Measurements from ENCODE around the gene ABI3BP. TPM values are rescaled to one million over a fixed set of nuclear protein-coding genes. Genes with fewer than 3 reads are reported as not detected.

ABI3BP gene
- polyA plus RNA-seq, 1 of the 3 experiments (the other 2 are of a cell fraction), result 8.4 TPM

DNA sequence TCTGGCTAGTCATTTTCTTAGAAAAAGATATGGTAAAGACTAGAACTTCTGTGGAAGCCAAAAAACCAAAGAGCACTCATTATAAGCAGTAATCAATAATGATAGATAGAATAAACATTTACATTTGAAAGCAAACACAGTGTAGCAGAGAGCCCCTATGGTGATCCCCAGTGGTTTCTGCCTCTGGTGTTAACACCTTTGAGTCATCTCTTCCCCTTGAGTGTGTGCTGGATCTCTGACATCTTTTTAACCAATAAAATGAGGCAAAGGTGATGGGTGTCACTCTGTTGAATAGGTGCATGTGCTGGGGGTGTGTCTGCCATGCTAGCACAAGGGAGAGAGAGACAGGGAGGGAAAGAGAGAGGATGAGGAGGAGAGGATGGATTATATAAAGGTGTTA is 162.3 kb downstream of the ABI3BP start:
- CTCF ChIA-PET, result interaction anchor here (0.5 to 1.2 kb wide), 2 partner anchors 14 to 40 kb away, joined by 3 read pairs; no protein-coding TSS in a partner anchor

DNA sequence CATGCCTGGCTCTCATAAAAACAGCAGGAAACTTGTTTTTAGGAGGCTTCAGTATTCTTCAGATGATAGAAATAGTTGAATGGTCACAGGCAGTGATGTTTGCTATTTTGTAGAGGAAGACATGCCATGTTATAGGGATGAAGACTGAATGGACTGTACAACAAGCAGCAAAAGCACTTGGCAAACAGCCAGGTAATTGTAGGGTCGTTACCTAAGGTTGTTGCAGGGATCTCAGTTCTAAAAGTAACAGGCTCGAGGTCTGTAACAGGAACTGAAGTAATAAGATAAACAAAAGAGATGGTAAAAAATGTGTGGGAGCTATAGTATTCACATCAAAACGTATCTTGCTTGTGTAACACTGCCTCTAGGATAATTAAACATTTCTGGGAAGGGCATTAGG is 167.6 kb downstream of the ABI3BP start:
- Histone ChIP-seq H3K4me2 (no peak overlapping the region), H3F3A (replicated peaks; ENCODE audit: insufficient read depth) (no peaks in the 10 kb centered on the region), H2AFZ (ENCODE audit: low read depth) (no peak overlapping the region), H3K9me2 (no peaks in the 10 kb centered on the region), H3K9ac (no peak overlapping the region), H3K4me3 (ENCODE audit: low read depth in 2 of 2, low read length in 1 of 2) (no peak overlapping the region), H3K9me3 (no peaks in the 10 kb centered on the region), H3K4me1 (ENCODE audit: control insufficient read depth in 1 of 2, insufficient read depth in 2 of 2, low read depth in 1 of 2, low read length in 1 of 2) (no peaks in the 10 kb centered on the region), H3K36me3 (replicated peaks in 1 of 2; ENCODE audit: control insufficient read depth in 1 of 2, insufficient read depth in 2 of 2, low read length in 1 of 2) (no peaks in the 10 kb centered on the region), H3K79me2 (ENCODE audit: insufficient read depth) (no peaks in the 10 kb centered on the region), H3K27ac (ENCODE audit: low read depth in 2 of 2, low read length in 1 of 2) (no peak overlapping the region), H3K27me3 (ENCODE audit: insufficient read depth) (no peaks in the 10 kb centered on the region), H4K20me1 (ENCODE audit: insufficient read depth) (no peaks in the 10 kb centered on the region)
- no peak for TF ChIP-seq FOXJ3 (CRISPR knock-in tag; IDR thresholded peaks at IDR 0.05)
- TF ChIP-seq, protein P1, sequence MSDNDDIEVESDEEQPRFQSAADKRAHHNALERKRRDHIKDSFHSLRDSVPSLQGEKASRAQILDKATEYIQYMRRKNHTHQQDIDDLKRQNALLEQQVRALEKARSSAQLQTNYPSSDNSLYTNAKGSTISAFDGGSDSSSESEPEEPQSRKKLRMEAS (IDR thresholded peaks at IDR 0.05; ENCODE audit: low read depth), result no peak
- TF ChIP-seq GABPA (IDR thresholded peaks at IDR 0.05; ENCODE audit: low read depth), result no peak
- TF ChIP-seq YY1 (IDR thresholded peaks at IDR 0.05; ENCODE audit: low read depth), result no peak
- no peak for TF ChIP-seq JUND (IDR thresholded peaks at IDR 0.05)
- TF ChIP-seq, protein P2, sequence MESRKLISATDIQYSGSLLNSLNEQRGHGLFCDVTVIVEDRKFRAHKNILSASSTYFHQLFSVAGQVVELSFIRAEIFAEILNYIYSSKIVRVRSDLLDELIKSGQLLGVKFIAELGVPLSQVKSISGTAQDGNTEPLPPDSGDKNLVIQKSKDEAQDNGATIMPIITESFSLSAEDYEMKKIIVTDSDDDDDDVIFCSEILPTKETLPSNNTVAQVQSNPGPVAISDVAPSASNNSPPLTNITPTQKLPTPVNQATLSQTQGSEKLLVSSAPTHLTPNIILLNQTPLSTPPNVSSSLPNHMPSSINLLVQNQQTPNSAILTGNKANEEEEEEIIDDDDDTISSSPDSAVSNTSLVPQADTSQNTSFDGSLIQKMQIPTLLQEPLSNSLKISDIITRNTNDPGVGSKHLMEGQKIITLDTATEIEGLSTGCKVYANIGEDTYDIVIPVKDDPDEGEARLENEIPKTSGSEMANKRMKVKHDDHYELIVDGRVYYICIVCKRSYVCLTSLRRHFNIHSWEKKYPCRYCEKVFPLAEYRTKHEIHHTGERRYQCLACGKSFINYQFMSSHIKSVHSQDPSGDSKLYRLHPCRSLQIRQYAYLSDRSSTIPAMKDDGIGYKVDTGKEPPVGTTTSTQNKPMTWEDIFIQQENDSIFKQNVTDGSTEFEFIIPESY (IDR thresholded peaks at IDR 0.05; ENCODE audit: borderline replicate concordance, low read depth), result no peak
- TF ChIP-seq TEAD4 (IDR thresholded peaks at IDR 0.05; ENCODE audit: borderline replicate concordance, insufficient read depth), result no peak
- TF ChIP-seq RCOR1 (IDR thresholded peaks at IDR 0.05; ENCODE audit: low read length), result no peak
- no peak for TF ChIP-seq FOSL2 (IDR thresholded peaks at IDR 0.05; ENCODE audit: borderline replicate concordance, low read depth)
- no peak for TF ChIP-seq ELF1 (IDR thresholded peaks at IDR 0.05)
- no peak for TF ChIP-seq MEF2A (IDR thresholded peaks at IDR 0.05; ENCODE audit: borderline replicate concordance, low read depth)
- no peak for TF ChIP-seq RXRA (IDR thresholded peaks at IDR 0.05; ENCODE audit: borderline replicate concordance, low read depth)
- no peak for DNase-seq
- ChIA-PET POLR2A (no interaction called here), CTCF (no interaction called here)
- 36% methylated on average over 3 of the region's 3 CpGs for WGBS (ENCODE audit: low lambda C conversion rate)

More for the DNA sequence above, 162.3 kb downstream of the ABI3BP start:
- no peak for TF ChIP-seq TAF1 (IDR thresholded peaks at IDR 0.05; ENCODE audit: borderline replicate concordance, low read depth, low read length)
- TF ChIP-seq TEAD4 (IDR thresholded peaks at IDR 0.05; ENCODE audit: borderline replicate concordance, insufficient read depth), result no peak
- no peaks in the 10 kb centered on the region for H3K9me2 ChIP-seq
- no peaks in the 10 kb centered on the region for H3F3A ChIP-seq (replicated peaks; ENCODE audit: insufficient read depth)
- POLR2A ChIA-PET, result no interaction called here
- no peak for DNase-seq
- H3K4me1 ChIP-seq (ENCODE audit: control insufficient read depth in 1 of 2, insufficient read depth in 2 of 2, low read depth in 1 of 2, low read length in 1 of 2), result peaks cover 0 to 8% of the 10 kb centered on the region in 2 experiments; a peak in 2 of 4 replicates
- no peak overlapping the region for H3K4me2 ChIP-seq
- no peaks in the 10 kb centered on the region for H3K27me3 ChIP-seq (ENCODE audit: insufficient read depth)
- no peaks in the 10 kb centered on the region for H3K9me3 ChIP-seq
- no peak overlapping the region for H2AFZ ChIP-seq (ENCODE audit: low read depth)
- no peaks in the 10 kb centered on the region for H3K36me3 ChIP-seq (replicated peaks in 1 of 2; ENCODE audit: control insufficient read depth in 1 of 2, insufficient read depth in 2 of 2, low read length in 1 of 2)
- no peak overlapping the region for H3K27ac ChIP-seq (ENCODE audit: low read depth in 2 of 2, low read length in 1 of 2)
- H3K79me2 ChIP-seq (ENCODE audit: insufficient read depth), result no peaks in the 10 kb centered on the region
- no peaks in the 10 kb centered on the region for H4K20me1 ChIP-seq (ENCODE audit: insufficient read depth)
- no peak overlapping the region for H3K4me3 ChIP-seq (ENCODE audit: low read depth in 2 of 2, low read length in 1 of 2)
- H3K9ac ChIP-seq, result no peak overlapping the region
